SU-DHL-6 (cell line): ENCODE measurements around the gene ZNF609.

Source experiments
- EZH2phosphoT487 ChIP-seq: fragments of 200-600 bp; sonication (generic), shearing (Covaris generic); conservative IDR thresholded peaks from 2 replicates; pipeline ENCODE4 v1.6.1; 2018; ENCODE audit warnings: mild to moderate bottlenecking, antibody characterized with exemption, low read length, moderate library complexity, mixed read lengths
- TF ChIP-seq, protein P1 (sequence below): fragments of 200-600 bp; sonication (generic); IDR thresholded peaks from one replicate; pipeline ENCODE4 v1.5.1; 2017; ENCODE audit warnings: antibody characterized with exemption, mild to moderate bottlenecking, low read length, moderate library complexity; ENCODE audit not compliant: insufficient read depth, poor library complexity, severe bottlenecking

DNA sequence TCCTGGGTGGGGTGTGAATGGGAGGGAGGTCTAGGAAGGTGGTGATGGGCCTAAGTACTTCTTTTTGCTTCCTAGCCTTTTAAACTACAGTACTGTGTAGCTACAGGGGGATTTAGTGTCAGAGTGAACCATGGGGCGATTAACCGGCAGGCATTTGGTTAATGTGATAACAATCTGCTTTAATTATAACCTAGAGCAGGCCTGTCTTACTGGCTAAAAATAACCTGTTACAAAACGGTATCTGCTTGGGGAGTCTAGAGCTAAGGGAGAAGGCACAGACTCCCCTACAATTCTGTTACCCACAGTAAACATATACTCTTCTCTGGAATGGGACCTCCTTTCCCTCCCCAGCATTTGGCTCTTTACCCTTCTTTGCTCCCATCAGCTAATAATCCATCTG lies 229.6 kb downstream of the ZNF609 start:
- TF ChIP-seq, protein P1, sequence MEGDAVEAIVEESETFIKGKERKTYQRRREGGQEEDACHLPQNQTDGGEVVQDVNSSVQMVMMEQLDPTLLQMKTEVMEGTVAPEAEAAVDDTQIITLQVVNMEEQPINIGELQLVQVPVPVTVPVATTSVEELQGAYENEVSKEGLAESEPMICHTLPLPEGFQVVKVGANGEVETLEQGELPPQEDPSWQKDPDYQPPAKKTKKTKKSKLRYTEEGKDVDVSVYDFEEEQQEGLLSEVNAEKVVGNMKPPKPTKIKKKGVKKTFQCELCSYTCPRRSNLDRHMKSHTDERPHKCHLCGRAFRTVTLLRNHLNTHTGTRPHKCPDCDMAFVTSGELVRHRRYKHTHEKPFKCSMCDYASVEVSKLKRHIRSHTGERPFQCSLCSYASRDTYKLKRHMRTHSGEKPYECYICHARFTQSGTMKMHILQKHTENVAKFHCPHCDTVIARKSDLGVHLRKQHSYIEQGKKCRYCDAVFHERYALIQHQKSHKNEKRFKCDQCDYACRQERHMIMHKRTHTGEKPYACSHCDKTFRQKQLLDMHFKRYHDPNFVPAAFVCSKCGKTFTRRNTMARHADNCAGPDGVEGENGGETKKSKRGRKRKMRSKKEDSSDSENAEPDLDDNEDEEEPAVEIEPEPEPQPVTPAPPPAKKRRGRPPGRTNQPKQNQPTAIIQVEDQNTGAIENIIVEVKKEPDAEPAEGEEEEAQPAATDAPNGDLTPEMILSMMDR, result no peak
- TF ChIP-seq EZH2phosphoT487, result no peak
